GM19395 (cell line): ENCODE data around the gene AVL9.
"Not testable (repeated sequence)": the region's sequence is repeated elsewhere in the genome, so short reads cannot be mapped to it uniquely, and the experiment has no call there.

ENCODE experiments used
- ATAC-seq: cut with Tn5 transposase; IDR thresholded peaks from one replicate; pipeline ENCODE4 v1.9.1; 2021; ENCODE audit warnings: mild to moderate bottlenecking, moderate library complexity; ENCODE audit not compliant: unreplicated experiment

AVL9 gene

GRCh38 chr7:32586291-32587221 lies 91.3 kb downstream of the AVL9 start:
- no peak for ATAC-seq

GRCh38 chr7:32587411-32587948 lies 92.2 kb downstream of the AVL9 start:
- no peak for ATAC-seq

GRCh38 chr7:32588657-32589056 lies 93.4 kb downstream of the AVL9 start:
- peak; percentile 65 for ATAC-seq

- ATAC-seq = no peak
Measured at GRCh38 chr7:32591938-32592337, 96.6 kb downstream of the AVL9 start.

GRCh38 chr7:32592701-32593100 lies 97.4 kb downstream of the AVL9 start:
- ATAC-seq = no peak

GRCh38 chr7:32594965-32595490 lies 99.7 kb downstream of the AVL9 start:
- ATAC-seq = no peak

- ATAC-seq = not testable (repeated sequence)
Measured at GRCh38 chr7:32601196-32601595, 105.9 kb downstream of the AVL9 start.

GRCh38 chr7:32602470-32602869 lies 107.2 kb downstream of the AVL9 start:
- ATAC-seq = no peak

- not testable (repeated sequence) for ATAC-seq
Measured at GRCh38 chr7:32603492-32603891, 108.2 kb downstream of the AVL9 start.

GRCh38 chr7:32604047-32604446 lies 108.8 kb downstream of the AVL9 start:
- not testable (repeated sequence) for ATAC-seq

GRCh38 chr7:32605032-32605431 lies 109.7 kb downstream of the AVL9 start:
- ATAC-seq = no peak

GRCh38 chr7:32609463-32609862 lies 114.2 kb downstream of the AVL9 start:
- ATAC-seq = no peak

GRCh38 chr7:32611201-32612099 lies 116.2 kb downstream of the AVL9 start:
- no peak for ATAC-seq

GRCh38 chr7:32616625-32617024 lies 121.3 kb downstream of the AVL9 start:
- no peak for ATAC-seq

- no peak for ATAC-seq
Measured at GRCh38 chr7:32618470-32618869, 123.2 kb downstream of the AVL9 start.

- ATAC-seq = no peak
Measured at GRCh38 chr7:32618987-32619386, 123.7 kb downstream of the AVL9 start.

GRCh38 chr7:32619416-32619815 lies 124.1 kb downstream of the AVL9 start:
- not testable (repeated sequence) for ATAC-seq

GRCh38 chr7:32631021-32631420 lies 135.7 kb downstream of the AVL9 start:
- ATAC-seq = no peak

GRCh38 chr7:32631590-32632497 lies 136.6 kb downstream of the AVL9 start:
- ATAC-seq = not testable (repeated sequence)

GRCh38 chr7:32633446-32633845 lies 138.2 kb downstream of the AVL9 start:
- ATAC-seq = not testable (repeated sequence)
